NB4 (cell line): ENCODE results near the gene CPLX1.

Experiments
- DNase-seq: peaks from one replicate; pipeline ENCODE4 v3.0.0; 2010; ENCODE audit warnings: low read depth
- H3K4me3 ChIP-seq: one replicate; pipeline ENCODE4 v1.5.1; 2011; ENCODE audit warnings: mild to moderate bottlenecking, low read depth, low read length, moderate library complexity
- CTCF ChIP-seq: IDR thresholded peaks from one replicate; pipeline ENCODE4 v1.5.1; 2012; ENCODE audit warnings: low read depth, low read length
- MAX ChIP-seq: IDR thresholded peaks from 2 replicates; pipeline ENCODE4 v1.6.1; 2011; ENCODE audit warnings: low read depth, low read length
- MYC ChIP-seq: IDR thresholded peaks from 2 replicates; pipeline ENCODE4 v1.6.1; 2011; ENCODE audit warnings: low read depth, low read length
- POLR2A ChIP-seq: IDR thresholded peaks from 2 replicates; pipeline ENCODE4 v1.6.1; 2011; ENCODE audit warnings: mild to moderate bottlenecking; ENCODE audit not compliant: insufficient read length; ENCODE audit errors: extremely low read depth

The CPLX1 gene

GRCh38 chr4:836750-837301 lies 10.9 kb upstream of the CPLX1 start:
- H3K4me3 ChIP-seq, result no peak overlapping the region
- TF ChIP-seq MYC, result no peak
- TF ChIP-seq MAX, result no peak
- no peak for TF ChIP-seq CTCF
- TF ChIP-seq POLR2A, result no peak

GRCh38 chr4:836003-836511 lies 10.1 kb upstream of the CPLX1 start:
- no peak for DNase-seq
- H3K4me3 ChIP-seq, result no peak overlapping the region
- TF ChIP-seq CTCF (no peak), POLR2A (no peak), MYC (no peak), MAX (no peak)

More at GRCh38 chr4:836750-837301, 10.9 kb upstream of the CPLX1 start:
- DNase-seq, result no peak

- DNase-seq, result no peak
- TF ChIP-seq CTCF, result no peak
- no peak for TF ChIP-seq POLR2A
- TF ChIP-seq MAX, result no peak
- TF ChIP-seq MYC, result no peak
Measured at GRCh38 chr4:835148-836002, 9.4 kb upstream of the CPLX1 start.

GRCh38 chr4:834368-835147 lies 8.6 kb upstream of the CPLX1 start:
- no peak for DNase-seq
- no peak for TF ChIP-seq CTCF
- no peak for TF ChIP-seq MYC
- no peak for TF ChIP-seq MAX
- TF ChIP-seq POLR2A, result no peak
- H3K4me3 ChIP-seq, result no peak overlapping the region

More at GRCh38 chr4:835148-836002, 9.4 kb upstream of the CPLX1 start:
- H3K4me3 ChIP-seq, result no peak overlapping the region

GRCh38 chr4:833731-834367 lies 7.9 kb upstream of the CPLX1 start:
- TF ChIP-seq POLR2A, result no peak
- no peak; the same call in 1 of the 2 replicates for TF ChIP-seq MYC
- no peak for TF ChIP-seq CTCF
- TF ChIP-seq MAX, result no peak
- peak; percentile 32 for DNase-seq
- H3K4me3 ChIP-seq, result no peak overlapping the region
